NCI-H524 (cell line): ENCODE measurements around the gene PEPD.

ENCODE experiments used
- DNase-seq, 2 experiments: peaks; one replicate each; lab custom pipeline; 2025; lab: John Stamatoyannopoulos, UW

Gene PEPD

GRCh38 chr19:33472691-33473652 is 48.6 kb downstream of the PEPD start:
- DNase-seq: no peak

DNA sequence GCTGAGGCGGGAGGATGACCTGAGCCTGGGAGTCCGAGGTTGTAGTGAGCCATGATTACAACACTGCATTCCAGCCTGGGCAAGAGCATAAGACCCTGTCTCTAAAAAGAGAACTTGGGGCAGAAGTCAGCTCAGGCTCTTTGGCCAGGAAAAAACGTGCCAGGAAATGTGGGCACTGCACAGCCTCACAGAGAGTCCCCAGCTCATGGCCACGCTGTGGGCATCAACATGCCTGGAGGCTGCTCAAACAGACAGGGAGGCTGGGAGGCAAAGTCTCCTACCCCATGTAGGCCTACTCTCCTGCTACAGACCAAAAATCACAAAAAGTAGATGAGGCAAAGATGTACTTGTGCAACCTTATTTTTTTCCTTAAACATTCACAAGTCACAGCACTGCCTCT is 49.4 kb downstream of the PEPD start:
- no peak for DNase-seq

DNA sequence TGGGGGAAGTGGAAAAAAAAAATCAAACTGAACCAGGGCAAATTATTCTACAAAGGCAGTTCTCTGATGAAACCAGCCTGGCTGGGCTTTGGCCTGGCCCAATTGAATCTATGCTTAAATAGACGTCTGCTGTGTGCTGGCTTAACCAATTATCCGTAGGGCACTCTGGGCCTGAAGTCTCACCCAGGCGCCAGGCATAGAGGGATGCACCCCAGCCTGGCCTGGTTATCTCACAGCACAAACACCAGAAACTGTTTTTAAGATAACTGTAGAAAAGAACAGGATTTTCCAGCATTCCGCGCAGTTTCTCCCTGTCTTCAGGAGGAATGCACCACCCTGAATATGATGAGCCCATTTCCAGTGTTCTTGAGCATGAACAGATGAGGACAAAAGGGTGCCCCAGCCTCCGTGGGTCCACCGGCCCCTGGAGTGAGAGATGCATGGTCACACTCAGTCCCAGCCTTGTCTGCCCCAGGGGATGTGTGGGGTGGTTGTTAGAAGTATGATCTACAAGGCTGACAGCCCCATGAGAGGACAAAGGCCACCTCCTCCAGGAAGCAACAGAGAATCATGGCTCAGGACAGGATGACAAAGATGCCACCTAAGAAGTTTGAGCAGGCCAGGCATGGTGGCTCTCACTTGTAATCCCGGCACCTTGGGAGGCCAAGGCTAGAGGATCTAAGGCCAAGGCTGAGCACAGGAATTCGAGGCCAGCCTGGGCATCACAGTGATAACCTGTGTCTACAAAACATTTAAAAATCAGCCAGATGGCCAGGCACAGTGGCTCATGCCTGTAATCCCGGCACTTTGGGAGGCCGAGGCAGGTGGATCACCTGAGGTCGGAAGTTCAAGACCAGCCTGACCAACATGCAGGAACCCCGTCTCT is 50.2 kb downstream of the PEPD start:
- DNase-seq: no peak

- no peak for DNase-seq
These were observed 50.9 kb downstream of the PEPD start for GRCh38 chr19:33470686-33471085.

GRCh38 chr19:33470040-33470330 is 51.6 kb downstream of the PEPD start:
- no peak for DNase-seq

GRCh38 chr19:33469171-33470039 is 52.2 kb downstream of the PEPD start:
- peak in 1 of 2 experiments; percentile 17 for DNase-seq

- DNase-seq: no peak
These were observed 53.0 kb downstream of the PEPD start for GRCh38 chr19:33468361-33469170.

GRCh38 chr19:33467851-33468250 is 53.7 kb downstream of the PEPD start:
- no peak for DNase-seq

DNA sequence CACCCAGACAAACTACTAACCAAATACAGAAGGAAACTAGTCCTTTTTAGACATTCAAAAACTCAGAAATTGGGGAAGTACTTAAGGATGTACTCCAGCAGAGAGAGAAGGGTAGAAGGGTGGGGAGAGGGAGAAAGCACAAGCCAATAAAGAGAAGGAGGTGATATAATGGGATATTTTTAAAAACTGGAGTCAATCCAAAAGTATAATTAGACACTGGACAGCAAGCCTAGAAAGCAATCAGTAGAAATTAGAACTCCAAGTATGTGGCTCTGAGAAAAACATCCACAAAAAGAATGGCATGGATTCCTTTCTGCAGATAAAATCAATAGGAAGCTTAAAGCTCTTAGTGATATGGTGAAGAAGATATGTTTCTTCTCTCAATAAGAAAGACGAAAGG is 55.8 kb downstream of the PEPD start:
- DNase-seq: no peak

DNA sequence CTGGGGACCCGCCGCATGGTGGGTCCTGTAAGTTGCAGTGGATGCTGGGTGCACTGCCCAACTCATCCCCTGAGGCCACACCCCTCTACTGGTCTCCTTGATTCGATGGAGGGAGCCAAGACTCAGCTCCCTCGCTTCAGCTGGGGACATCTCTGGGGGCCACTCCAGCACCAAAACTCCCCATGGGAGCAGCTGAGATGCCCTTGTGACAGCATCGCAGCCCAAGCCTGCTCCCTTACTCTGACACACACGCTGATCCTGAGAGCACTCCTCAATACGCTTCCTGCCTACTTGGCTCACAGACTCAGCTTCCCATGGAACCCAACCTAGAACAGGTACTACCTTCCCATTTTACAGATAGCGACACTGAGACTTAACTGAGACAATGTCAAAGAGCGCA is 56.2 kb downstream of the PEPD start:
- no peak for DNase-seq

DNA sequence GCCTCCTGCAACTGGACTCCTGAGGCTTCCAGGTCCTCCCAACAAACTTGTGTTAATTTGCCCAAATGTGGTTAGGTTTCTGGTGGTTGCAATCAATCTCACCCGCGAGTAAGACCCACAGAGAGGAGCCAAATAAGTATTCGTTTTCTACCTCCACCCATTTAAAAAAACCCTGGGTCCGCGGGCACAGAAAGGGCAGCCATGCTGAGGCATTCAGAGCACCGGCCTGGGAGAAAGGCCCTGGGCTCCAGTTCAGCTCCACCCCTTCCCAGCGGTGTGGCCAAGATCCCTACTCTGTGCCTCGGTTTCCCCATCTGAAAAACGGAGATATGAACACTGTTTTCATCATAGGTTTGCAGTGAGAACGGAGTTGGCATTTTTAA is 56.9 kb downstream of the PEPD start:
- DNase-seq: no peak

GRCh38 chr19:33464010-33464732 is 57.4 kb downstream of the PEPD start:
- DNase-seq: no peak

DNA sequence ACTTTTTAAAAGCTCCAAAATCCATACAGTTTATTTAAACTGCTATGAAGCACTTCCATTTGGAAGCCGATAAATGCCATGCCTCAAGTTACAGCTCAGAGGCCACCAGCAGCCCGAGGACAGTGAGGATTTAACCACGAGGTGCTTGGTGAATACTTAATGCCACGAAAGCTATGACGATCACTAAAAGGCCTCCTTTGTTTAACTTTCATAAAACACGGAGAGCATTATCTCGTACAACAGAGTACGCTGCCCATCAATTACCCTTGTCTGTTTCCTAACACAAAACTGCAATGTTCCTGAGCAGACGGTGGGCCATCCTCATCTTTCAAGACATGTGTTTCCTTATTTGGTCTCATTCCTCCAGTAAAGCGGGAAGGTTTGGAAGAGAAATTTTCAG is 58.4 kb downstream of the PEPD start:
- no peak for DNase-seq

DNA sequence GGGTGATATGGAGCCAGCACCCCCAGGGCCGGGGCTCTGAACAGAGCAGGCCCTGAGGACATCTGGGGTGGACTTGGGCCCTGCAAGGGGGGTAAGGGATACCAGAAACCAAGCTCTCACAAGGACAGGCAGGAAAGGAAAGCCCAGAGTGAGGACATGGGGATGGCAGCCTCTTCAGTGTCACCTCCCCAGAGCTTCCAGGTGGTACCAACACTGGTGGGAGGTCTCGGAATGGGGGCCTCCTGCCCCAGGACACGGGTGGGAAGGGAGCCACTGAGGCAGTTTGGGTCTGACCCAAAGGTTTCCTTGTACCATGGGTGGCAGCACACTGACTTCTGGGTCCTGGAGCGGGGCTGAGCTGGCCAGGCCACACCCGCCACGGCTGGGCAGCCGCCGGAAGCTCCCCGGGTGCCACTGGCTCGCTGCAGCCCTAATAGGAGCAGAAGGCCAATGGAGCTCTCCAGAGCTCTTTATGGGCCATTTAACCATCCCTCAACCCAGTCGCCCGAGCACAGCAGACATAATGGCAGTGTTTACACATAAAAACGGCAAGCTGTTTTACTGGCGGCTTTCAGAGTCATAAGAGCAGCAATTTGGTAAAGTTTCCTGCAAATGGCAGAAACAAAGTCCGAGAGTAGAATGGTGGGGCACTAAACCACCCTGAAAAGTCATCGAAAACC is 59.3 kb downstream of the PEPD start:
- DNase-seq: no peak

- DNase-seq: no peak
These were observed 60.1 kb downstream of the PEPD start for GRCh38 chr19:33461256-33462111.

GRCh38 chr19:33460221-33460908 is 61.2 kb downstream of the PEPD start:
- no peak for DNase-seq

DNA sequence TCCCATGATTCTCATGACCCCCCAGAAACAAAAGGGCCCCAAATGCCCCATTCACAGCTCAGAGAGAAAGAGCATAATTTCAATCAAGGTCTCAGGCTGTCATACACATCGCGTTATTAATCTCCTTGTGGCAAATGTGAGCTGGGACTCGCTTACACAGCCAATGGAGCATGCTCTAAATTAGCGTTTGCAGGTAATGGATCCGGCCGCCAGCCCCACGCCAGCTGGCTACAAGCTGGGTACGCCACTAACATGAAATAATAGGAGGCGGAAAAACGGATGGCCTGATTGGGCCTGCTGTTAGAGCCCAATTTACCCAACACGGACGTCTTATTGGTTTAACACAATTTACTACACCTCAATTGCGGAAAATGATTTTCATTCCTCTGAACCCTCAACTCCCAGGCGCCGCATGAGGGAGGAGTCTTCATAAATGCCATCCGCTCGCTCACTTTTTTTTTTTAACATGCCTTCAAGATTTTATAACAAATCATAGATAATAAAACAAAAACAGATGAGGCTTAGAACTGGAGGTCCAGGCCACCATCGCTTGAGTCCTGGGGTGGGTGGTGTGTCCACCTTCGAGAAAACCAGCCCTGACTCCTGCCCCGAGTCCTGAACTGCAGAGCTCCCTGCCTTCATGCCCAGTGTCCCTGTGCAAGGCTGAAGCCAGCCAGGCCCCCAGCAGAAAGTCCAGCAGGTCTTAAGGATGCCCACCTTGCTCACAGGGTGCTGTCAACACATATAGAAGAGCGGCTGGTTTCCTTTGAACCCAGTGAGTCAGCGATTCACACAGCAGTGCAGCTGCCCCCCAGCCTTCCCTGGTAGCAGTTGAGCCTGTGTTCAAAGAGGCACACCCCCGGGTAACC is 62.1 kb downstream of the PEPD start:
- DNase-seq: peak in 1 of 2 experiments; percentile 33
